ENCODE results near the gene PIH1D2.
A peak's percentile ranks its signal among the peaks of the same experiment; 100 is the strongest.

PIH1D2 gene

DNA sequence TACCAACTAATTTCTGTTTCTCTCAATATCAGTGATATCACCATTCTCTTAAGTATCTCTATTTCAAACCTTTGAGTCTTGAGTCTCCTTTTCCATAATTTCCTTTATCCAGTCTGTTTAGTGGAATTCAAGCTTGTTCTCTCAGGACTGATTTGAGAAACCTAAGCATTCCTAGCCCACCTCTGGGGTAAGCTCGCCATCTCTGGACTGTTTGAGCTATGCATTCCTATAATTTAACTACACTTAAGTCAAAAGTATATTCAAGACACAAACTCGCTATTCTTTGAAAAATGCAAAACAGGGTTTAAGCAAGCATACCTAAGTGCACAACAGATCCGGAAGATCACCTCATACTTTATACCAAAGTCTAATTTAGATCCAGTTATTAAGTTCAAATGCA, 50.7 kb downstream of the PIH1D2 start:
- no peaks in the 10 kb centered on the region for H3K9me3 ChIP-seq
- no peak overlapping the region for H3K4me3 ChIP-seq (ENCODE audit: low read depth, low read length)
- TF ChIP-seq, protein P1, sequence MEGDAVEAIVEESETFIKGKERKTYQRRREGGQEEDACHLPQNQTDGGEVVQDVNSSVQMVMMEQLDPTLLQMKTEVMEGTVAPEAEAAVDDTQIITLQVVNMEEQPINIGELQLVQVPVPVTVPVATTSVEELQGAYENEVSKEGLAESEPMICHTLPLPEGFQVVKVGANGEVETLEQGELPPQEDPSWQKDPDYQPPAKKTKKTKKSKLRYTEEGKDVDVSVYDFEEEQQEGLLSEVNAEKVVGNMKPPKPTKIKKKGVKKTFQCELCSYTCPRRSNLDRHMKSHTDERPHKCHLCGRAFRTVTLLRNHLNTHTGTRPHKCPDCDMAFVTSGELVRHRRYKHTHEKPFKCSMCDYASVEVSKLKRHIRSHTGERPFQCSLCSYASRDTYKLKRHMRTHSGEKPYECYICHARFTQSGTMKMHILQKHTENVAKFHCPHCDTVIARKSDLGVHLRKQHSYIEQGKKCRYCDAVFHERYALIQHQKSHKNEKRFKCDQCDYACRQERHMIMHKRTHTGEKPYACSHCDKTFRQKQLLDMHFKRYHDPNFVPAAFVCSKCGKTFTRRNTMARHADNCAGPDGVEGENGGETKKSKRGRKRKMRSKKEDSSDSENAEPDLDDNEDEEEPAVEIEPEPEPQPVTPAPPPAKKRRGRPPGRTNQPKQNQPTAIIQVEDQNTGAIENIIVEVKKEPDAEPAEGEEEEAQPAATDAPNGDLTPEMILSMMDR (IDR thresholded peaks at IDR 0.05; ENCODE audit: low read depth, low read length) = peak; percentile 37
- DNase-seq = no peak
- no peaks in the 10 kb centered on the region for H3K27me3 ChIP-seq
- H3K36me3 ChIP-seq = peaks cover 9% of the 10 kb centered on the region
- 0 out of 2 replicates have a peak, but pooled peaks cover 3% of the 10 kb centered on the region for H3K4me1 ChIP-seq

DNA sequence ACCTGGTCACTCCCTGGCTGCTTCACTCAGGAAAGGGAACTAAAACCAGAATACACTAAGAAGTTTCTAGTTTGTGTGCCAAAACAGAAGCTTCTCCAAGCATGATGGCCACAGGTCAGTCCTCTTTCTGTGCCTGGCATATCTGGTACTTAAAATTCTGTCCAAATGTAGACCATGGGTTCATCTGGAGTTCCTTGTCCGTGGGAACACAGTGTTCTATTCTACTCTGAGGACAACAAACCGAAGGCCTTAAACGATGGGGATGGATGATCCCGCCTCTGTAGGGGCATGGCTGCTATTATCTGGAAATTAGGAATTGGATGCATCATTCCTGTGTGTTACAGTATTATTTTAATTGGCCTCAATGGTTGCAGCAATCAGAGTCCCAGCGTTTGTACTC, 54.8 kb downstream of the PIH1D2 start:
- H3K9me3 ChIP-seq = no peaks in the 10 kb centered on the region
- TF ChIP-seq, protein P1 (IDR thresholded peaks at IDR 0.05; ENCODE audit: low read depth, low read length) = no peak
- 0 out of 2 replicates have a peak, but pooled peaks cover 4% of the 10 kb centered on the region for H3K36me3 ChIP-seq
- no peaks in the 10 kb centered on the region for H3K27me3 ChIP-seq
- DNase-seq = no peak
- no peak overlapping the region for H3K4me3 ChIP-seq (ENCODE audit: low read depth, low read length)
- H3K4me1 ChIP-seq = no peaks in the 10 kb centered on the region
